Myocyte (in vitro differentiated cells): Measurements from ENCODE around the gene NRXN3. TPM values are rescaled to one million over a fixed set of nuclear protein-coding genes. Genes with fewer than 3 reads are reported as not detected.

Source experiments
- DNase-seq: peaks from one replicate; pipeline ENCODE4 v3.0.0-alpha.2; 2012; ENCODE audit warnings: low read depth
- total RNA-seq: library from RNA; depleted of rRNA; stranded (reverse); fragments of >200 nt; gene quantifications from 2 replicates; pipeline ENCODE4 v1.2.3, GENCODE V29; 2014

The NRXN3 gene
- total RNA-seq, 1 donor from 2014 or later = 0.05 TPM

DNA sequence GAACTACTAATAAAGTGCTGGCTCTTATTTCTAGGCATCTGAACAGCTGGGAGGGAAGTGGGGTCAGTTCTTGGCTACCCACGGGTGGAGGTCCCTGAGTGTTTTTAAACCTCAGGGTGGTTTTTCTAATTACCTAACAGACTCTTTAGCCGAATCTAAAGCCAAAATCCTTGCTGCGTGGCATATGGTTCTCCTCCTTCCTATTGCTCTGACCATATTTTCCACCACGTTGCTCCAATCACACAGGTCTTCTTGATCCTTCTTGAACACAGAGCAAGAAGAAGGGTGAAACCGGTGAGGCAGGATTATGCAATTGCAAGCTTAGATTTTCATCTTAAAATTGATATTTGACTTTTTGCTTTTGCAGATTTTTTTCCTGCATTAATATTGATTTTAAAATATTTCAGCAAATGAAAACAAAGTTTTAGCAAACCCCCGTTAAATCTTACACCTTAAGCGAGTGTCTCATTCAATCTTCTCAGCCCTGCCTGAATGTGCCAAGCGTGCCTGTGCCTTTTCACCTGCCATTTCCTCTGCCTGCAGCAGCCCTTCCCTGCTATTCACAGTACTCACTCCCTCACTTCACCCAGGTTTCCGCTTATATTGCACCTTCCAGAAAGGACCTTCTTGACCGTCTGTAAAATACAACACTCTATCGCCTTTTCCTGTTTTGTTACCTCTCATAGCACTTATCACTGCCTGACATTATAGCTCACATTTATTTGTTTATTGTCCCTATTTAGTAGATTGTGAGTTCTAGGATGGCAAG, 1535.1 kb downstream of the NRXN3 start:
- DNase-seq = no peak

DNA sequence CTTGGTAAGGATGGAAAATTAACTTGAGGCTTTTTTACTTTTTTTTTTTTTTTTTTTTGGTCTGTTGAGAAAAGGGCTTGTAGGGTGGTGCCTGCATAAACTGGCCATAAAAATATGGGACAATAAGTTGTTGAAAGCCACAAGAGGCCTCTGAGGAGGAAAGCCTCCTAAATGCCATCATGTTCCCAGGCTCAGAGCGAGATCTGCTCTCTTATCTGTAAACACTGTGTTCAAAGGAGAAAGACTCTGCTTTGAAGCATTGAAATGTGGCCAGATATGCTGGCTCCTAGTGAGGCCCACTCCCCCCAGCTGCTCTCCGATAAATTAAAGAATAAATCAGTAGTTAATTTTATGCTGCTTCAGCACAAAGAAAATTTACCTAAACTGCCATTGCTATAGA, 1536.2 kb downstream of the NRXN3 start:
- DNase-seq = no peak

DNA sequence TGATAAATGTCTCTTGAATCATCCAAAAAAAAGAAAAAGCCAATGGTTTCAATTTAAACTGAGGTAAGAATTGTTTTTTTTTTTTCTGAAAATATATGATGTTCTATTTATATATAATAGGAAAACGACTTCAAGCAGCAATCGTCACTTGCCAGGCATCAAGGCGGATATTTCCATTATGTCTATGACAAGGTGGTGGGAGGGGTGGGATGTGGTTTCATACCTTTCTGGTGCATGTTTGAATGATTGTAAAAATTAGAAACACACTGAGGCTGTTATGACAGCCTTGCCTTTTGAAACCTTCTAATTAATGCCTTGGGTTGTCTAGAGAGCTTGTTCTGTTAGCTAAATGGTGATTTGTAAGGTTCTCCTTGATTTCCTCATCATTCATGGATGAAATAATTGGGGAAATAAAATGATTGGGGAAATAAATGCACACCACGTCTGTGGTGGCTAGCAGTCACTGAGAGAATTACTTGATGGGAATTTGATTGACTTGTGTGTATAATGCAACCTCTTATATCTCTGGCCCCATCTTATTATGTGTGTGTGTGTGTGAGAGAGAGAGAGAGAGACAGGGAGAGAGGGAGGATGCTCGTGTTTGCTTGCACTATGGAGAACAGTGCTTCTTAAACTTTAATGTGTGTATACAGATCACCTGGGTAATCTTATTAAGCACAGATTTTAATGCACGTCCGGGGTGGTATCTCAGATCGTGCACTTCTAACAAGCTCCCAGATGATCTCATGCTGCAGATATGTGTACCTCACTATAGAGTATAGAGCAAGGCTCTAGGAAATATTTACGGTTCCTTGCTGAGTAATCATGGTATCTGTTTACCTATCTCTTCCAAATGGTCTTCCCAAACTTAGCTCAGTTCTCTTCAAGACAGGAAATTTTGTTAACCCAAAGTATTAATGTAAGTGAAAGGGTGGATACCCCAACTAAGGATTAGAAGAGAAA, 1538.5 kb downstream of the NRXN3 start:
- no peak for DNase-seq

DNA sequence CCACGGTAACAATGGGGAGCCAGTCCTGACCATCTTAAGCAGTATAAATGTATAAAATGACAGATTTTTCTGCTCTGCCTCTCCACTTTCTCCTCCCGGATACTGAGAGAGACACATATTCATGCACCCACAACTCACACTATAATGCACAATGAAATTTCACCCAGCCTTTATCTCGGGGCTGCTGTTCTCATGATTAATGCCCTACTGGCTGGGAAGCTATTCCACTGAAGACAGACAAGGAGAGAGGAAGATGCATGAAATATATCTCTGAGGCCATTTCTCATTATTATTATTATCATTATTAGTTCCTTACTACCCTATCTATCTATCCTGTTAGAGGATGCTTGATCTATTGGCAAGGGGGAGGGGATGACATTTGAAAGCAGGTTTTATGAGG, 1539.4 kb downstream of the NRXN3 start:
- DNase-seq = no peak

DNA sequence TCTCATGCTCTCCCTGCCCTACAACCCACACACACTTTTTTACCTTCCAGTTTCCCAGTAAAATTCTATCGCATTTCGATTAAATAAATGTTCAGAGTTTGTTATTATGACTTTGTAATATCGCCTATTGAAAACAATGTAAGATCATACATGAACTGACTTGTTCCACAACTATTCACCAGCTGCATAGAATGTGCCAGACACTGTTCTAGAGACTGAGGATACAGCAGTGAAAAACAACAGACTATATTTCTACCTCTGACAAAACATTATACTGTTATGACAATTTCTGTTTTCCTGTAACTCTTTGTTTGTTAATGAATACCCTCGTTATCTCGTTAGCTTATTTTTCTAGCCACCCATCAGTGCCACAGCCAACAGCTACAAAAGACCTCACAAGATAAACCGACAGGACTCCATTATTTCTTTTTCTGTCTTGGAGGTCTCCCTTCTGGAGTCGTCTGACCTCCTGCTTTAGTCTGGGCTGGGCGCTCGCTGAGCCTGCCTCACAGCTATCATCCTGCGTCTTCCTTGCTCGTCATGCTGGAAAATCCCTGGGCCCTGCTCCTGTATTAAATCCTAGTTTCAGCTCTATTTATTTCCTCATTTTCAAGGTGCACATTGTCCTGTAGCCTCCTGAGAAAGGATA, 1542.3 kb downstream of the NRXN3 start:
- no peak for DNase-seq

DNA sequence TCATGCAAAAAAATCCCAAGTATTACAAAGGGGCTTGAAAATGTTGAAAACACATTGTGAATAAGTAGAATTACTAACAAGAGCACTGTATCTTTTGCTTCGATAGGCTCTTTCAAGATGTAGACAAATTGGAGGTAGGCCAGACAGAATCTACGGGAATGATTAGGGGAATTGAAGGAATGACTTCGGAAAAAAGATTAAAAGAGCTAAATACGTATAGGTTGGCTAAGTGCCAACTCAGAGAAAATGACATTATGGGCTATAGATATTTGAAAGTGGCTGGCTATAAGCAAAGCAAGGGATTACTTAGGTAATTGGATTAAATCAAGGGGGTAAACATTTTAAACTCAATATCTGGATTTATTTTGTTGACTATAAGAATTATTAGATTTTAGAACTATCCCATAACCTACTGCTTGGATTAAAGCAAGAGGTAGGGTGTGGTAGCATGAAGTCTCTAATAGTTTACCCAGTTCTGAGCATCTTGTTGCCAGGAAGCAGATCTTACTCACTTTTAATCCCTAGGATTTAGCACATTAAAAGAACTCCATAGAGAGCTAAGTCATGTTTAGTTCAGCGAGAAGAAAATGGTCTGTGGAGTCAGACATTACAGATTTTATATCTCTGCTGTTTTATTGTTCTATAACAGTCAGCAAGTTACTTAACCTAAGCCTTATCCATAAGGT, 1551.4 kb downstream of the NRXN3 start:
- DNase-seq = no peak

DNA sequence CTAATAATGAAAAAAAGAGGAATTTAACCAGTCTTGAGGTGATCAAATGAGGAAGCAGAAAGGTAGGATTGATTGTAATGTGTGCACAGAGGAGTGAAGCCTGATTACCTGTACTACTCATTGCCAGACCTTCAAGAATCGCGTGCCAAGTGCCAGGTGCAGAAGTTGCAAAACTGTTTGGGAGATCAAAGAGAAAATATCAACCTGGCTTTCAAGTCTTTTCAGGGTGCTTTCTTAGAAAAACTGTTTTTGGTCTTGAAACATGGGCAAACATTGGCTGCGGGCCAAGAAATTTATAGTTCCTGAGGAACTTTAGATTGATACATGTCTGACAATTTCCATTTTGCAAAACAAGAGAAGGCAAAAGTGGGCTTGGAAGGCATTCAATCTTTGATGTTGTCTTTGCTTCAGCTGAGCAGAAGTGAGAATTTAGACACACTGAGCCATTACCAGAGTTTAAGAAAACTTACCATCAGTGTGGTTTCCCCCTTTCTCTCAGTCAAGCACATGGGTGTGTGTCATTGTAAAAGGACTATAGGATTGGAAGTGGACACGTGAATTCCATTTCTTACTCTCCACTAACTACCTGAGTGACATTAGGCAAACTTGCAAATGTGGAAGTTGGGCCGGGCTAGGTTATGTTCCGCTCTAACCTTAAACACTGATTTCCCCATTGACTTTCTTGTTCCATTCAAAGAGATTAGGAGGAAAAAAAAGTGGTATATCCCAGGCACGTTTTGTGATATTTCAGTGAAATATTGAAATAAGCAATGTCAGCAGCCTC, 1555.0 kb downstream of the NRXN3 start:
- no peak for DNase-seq

DNA sequence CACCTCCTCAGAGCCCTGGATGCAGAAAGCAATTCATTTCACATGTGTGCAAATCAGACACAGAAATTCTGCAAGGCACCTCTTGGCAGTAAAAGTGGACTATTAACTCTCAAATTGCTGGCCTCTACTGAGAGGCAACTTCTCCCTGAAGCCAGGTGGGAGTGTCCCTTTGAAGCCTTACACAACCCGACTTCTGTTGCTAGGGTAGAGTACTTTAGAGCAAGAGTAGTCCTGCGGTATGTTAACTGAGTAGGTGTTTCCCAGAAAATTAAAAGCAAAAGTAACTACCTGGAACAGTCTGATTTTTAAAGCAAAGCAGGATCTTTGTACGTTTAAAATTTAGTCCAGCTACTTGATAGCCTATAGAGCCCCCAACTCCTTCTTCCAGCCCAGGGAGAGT, 1557.7 kb downstream of the NRXN3 start:
- DNase-seq = no peak

DNA sequence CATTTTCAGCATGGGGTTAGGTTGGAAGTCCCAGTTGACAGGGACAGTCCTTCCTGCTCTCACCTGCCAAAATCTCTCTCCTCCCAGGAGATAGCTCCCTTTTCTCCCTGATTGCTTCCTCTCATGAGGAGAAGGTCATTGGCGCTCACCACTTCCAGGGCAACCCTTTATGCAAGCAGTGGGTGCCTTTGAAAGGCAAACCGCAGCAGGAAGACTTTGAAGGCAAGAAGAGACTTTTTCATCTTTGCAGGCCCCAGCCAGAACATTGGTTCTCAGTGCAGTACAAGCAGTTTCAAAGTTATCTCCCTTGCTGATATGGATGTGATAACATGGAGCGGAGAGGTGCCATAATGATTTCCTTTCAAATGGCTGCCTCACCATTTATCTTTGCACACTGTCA, 1558.2 kb downstream of the NRXN3 start:
- no peak for DNase-seq

DNA sequence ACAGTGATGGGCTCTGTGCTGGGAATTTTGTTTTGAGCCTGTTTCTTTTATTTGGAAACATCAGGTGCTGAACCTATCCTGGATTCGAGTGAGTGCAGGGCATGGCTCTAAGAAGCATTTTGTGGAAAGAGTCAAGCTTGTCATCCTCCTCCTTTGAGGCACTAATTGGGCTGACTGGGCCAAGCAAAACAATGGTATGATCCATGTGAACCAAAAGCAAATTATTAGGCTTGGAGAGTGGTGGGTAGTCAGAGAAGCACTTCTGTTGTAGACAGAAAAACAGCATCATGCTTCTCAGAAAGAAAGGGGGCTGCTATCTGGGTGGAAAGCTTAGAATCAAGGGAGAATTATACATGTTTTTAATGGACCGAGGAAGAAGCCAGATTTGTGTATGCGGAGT, 1559.6 kb downstream of the NRXN3 start:
- no peak for DNase-seq

DNA sequence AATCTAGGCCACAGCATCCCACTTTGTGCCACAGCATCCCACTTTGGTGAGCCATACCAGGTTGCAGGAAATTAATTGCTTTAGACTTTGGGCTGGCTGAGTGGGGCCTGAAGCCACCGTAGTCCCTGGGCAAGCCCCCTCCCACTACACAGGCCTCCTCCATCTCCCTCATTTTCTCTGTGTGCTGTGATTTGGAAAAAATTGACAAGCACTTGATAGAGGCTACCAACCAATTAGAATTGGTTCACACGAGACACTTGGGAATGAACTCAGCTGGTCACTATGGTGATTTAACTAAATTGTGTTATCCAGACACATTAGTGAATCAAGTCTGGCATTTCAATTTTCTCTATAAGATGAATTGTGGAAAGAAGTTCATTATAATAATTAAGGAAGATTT, 1560.0 kb downstream of the NRXN3 start:
- no peak for DNase-seq

DNA sequence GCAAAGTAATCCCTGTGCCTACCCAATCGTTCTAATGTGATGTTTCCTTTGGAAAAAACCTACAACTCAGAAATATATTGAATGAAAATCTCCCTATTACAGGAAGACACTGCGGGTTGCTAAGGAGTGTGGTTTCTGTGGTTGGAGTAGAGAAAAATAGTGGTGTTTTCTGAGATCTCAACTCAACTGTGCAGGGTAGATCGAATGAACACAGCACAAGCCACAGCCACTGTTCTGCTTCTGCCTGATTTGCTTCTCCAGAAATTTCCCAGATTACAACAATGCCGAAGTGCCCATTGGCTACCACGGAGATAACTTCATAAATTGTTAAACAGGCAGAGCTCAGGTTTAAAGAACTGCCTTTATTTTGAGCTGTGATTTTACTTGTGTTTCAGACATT, 1560.8 kb downstream of the NRXN3 start:
- DNase-seq = peak; percentile 0

DNA sequence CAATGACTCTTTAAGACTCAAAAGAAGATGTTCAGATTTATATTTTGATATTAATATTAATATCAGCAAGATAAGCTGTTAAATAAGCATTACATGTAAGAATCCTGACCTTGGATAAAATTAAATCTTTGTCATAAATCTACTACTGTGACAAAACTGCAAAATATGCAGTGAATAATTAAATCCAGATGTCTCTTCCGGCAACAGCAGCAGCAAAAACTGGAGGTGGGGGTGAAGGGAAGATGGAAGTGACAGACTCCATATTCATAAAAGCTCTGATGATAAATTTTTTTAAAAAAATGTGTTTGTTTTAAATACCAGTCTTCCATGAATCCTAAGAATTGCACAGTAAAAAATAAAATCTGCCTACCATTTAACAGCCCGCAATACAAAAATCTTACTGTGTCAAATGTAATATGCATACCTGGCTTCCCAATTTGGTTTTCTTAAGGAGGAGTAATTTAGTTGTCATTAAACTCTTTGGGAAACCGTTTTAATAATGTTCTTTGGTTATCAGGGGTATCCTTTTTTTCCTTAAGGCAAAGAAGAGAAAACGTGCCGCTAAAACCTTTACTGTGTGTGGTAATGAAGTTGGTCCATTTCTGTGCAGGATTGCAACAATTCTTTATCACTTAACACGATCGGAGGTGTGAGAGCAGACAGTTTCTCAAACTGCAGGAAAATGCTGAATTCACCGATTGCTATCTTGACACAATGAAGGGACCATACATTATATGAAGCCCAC, 1562.9 kb downstream of the NRXN3 start:
- no peak for DNase-seq

DNA sequence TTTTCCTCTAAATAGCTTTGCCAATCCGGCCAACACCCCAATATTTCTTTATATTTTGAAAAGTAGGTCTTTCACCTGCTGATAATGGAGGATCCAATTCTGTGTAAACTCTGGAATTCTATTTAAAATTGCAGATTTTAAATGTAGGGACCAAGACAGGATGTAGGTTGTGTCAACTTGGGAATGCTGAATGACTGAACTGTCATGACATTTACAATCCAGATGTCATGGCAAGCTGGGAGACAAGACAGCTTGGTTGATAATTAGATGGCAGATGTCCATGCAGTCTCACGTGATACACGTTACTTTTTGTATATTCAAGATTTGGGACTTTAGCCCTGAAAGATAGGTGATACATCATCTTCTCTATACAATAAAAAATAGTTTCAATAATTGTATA, 1564.0 kb downstream of the NRXN3 start:
- DNase-seq = no peak

DNA sequence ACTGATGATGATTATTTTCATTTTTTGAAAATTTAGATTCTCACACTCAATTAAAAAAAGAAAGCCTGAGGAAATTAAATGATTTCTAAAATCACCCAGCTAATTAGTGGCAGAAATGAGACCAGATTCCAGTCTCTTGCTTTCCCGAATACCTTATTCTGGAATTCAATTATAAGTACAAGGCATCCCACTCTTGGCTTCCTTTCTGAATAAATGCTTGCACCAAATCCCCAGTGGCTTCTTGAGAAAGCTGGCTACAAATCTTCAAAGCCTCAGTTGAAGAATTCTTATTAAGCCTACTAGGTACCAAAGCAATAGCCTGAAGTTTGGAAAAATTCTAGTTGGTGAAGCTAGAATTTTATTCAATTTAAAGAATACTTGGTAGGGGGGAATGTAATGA, 1564.5 kb downstream of the NRXN3 start:
- no peak for DNase-seq

DNA sequence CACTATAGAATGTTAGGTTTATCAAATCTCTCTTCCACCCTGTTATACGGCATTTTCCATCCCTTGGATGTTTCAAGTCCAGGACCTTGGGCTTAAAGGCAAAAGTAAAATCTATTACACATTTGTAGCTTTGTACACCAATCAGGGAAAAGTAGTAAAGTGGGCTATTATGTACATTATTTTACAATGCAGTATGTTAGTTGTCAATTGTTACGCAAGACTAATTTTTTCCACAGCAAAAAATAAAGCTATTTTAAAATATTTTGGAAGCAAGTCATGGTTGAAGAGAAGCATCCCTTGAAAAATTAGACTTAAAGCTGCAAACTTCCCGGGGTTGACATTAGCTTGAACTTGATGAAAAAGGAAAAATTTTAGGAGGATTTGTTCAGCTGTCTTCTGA, 1564.9 kb downstream of the NRXN3 start:
- no peak for DNase-seq

DNA sequence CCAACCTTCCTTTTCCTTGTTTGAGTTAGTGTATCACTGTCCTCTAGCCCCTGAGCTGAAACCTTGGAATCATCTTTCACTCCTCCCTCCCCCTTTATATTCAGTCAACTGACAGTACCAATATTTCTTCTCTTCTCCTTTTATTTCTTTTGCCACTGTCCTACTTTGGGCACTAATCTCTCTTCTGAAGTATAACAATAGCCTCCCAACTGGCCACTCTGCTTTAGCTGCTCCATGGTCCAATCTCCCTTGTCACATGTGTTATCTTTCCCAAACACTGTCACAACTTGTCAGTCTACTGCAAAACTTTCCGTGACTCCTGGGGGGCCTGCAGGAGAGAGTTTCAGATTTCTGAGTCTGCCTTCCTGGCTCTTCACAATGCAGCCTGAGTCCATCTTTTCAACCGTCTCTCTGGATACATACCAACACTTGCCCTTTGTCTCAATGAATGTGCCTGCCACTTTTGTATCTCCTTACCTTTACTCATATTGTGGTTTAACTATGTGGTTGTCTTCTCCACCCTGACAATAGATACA, 1570.0 kb downstream of the NRXN3 start:
- no peak for DNase-seq

DNA sequence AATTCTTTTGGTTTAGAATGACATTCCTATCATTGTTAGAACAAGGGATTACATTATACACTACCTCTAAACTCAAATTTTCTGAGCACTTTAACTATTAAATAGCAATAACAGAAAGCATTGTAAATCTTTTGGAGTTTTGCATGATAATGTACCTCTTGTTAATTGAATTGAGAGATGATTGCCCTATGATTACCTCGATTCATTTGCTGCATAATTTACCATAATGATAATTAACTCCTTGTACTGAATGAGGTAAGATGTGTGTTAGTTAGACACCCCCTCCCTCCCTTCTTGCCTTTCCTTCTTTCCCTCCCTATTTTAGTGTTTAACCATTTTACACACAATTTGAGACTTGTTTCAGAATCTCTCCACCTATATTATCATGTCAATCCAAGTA, 1572.0 kb downstream of the NRXN3 start:
- DNase-seq = no peak

DNA sequence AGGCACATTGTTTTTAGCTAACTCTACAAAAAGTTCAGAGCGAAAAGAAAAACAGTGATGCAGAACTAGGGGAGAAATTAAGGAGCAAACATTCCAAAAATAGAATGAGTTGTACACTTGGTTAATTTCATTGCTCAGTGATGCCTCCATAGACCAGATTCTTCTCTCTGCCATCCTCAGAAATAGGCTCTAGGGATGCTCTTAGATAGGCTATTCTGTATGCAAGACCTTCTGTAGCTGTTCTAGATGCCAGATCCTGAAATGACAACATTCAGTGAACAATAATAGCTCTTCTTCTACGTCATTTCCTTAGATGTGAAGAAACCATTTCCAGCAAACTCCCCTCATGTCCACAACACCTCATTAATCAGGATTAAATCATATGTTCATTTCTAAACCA, 1574.9 kb downstream of the NRXN3 start:
- no peak for DNase-seq

DNA sequence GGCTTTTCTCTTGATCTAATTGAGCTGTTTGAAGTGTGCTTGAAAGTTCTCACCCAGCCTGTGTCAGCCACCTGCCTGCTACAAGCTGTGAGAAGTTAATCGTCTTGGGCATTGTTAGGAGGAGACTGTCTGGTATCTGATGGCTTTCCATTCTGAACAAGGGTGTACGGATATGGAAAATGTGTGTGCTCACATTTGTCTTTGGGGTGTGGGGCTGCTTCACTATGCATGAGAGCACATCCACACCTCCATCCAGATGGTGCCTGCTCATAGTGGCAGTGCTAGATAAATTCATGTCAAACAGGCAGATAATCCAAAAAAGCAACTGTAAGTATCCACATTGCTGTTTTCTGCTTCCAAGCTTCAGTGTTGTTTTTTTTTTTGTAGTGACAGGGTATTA, 1578.9 kb downstream of the NRXN3 start:
- DNase-seq = no peak
